ENCODE results near the gene GAGE10.

- no peak for TF ChIP-seq EP300 (IDR thresholded peaks at IDR 0.05)
- TF ChIP-seq CTCF (IDR thresholded peaks at IDR 0.05) = no peak
Measured at GRCh38 chrX:49276207-49276606, 27.2 kb upstream of the GAGE10 start.

Measured in gastroesophageal sphincter (tissue), 3 donors.